Type B pancreatic cell (in vitro differentiated cells): Measurements from ENCODE around the gene MSH3. TPM values are rescaled to one million over a fixed set of nuclear protein-coding genes. Genes with fewer than 3 reads are reported as not detected.

Source experiments
- DNase-seq: peaks from one replicate; pipeline ENCODE4 v3.0.0; 2021; ENCODE audit warnings: mixed read lengths; ENCODE audit not compliant: unreplicated experiment; ENCODE audit errors: extremely low spot score
- H3K27ac Mint-ChIP-seq: 2 replicates; pipeline ENCODE4 v1.8.0; 2021; ENCODE audit warnings: mild to moderate bottlenecking, mixed read lengths
- H3K27me3 Mint-ChIP-seq: 2 replicates; pipeline ENCODE4 v1.8.0; 2021; ENCODE audit warnings: mixed read lengths
- H3K36me3 Mint-ChIP-seq: 2 replicates; pipeline ENCODE4 v1.8.0; 2021; ENCODE audit warnings: mixed read lengths
- H3K4me1 Mint-ChIP-seq: one replicate; pipeline ENCODE4 v1.8.0; 2021; ENCODE audit warnings: mixed read lengths; ENCODE audit not compliant: unreplicated experiment
- H3K4me3 Mint-ChIP-seq: 2 replicates; pipeline ENCODE4 v1.8.0; 2021; ENCODE audit warnings: mild to moderate bottlenecking, mixed read lengths
- H3K9me3 Mint-ChIP-seq: 2 replicates; pipeline ENCODE4 v1.8.0; 2021; ENCODE audit warnings: mixed read lengths
- total RNA-seq: library from RNA; stranded (reverse); gene quantifications from 2 replicates; pipeline ENCODE4 v1.2.1, GENCODE V29; 2021; ENCODE audit warnings: low replicate concordance
- TF ChIP-seq, protein P1 (sequence below): fragments of 200-600 bp; sonication (generic); conservative IDR thresholded peaks from 2 replicates; pipeline ENCODE4 v1.5.0; 2021; ENCODE audit warnings: antibody characterized with exemption, mild to moderate bottlenecking

The MSH3 gene
- total RNA-seq, 1 donor from 2014 or later, result 13.9 TPM

- H3K9me3 Mint-ChIP-seq, result peaks cover 4% of the 10 kb centered on the region
- no peaks in the 10 kb centered on the region for H3K4me1 Mint-ChIP-seq
- no peak for DNase-seq
- no peaks in the 10 kb centered on the region for H3K27me3 Mint-ChIP-seq
- H3K36me3 Mint-ChIP-seq, result peaks cover 16% of the 10 kb centered on the region
- TF ChIP-seq, protein P1, sequence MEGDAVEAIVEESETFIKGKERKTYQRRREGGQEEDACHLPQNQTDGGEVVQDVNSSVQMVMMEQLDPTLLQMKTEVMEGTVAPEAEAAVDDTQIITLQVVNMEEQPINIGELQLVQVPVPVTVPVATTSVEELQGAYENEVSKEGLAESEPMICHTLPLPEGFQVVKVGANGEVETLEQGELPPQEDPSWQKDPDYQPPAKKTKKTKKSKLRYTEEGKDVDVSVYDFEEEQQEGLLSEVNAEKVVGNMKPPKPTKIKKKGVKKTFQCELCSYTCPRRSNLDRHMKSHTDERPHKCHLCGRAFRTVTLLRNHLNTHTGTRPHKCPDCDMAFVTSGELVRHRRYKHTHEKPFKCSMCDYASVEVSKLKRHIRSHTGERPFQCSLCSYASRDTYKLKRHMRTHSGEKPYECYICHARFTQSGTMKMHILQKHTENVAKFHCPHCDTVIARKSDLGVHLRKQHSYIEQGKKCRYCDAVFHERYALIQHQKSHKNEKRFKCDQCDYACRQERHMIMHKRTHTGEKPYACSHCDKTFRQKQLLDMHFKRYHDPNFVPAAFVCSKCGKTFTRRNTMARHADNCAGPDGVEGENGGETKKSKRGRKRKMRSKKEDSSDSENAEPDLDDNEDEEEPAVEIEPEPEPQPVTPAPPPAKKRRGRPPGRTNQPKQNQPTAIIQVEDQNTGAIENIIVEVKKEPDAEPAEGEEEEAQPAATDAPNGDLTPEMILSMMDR, result no peak
- no peak overlapping the region for H3K27ac Mint-ChIP-seq
- H3K4me3 Mint-ChIP-seq, result no peak overlapping the region
Observed at GRCh38 chr5:80625230-80625629, 29.2 kb upstream of the MSH3 start.

DNA sequence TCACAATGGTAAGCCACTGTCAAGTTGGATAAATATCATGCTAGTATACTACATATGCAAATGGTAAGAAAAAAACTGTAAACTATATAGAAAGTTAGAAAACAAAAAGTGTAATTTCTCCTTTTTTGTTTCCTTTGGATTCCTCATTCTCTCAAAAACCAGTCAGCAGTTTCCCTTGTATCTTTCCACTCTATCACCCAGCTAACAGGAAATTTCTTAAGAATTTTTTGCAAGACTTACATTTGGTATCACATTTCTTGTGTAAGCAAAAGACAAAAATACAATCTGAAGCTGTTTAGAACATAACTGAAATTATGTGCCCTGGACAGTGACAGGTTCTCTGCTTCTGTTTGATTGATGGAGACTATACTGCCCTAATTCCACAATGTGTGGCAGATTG, 25.2 kb upstream of the MSH3 start:
- no peaks in the 10 kb centered on the region for H3K4me1 Mint-ChIP-seq
- H3K36me3 Mint-ChIP-seq, result peaks cover 16% of the 10 kb centered on the region
- H3K27ac Mint-ChIP-seq, result no peak overlapping the region
- H3K9me3 Mint-ChIP-seq, result no peaks in the 10 kb centered on the region
- no peaks in the 10 kb centered on the region for H3K27me3 Mint-ChIP-seq
- no peak for DNase-seq
- TF ChIP-seq, protein P1, result no peak
- no peak overlapping the region for H3K4me3 Mint-ChIP-seq

DNA sequence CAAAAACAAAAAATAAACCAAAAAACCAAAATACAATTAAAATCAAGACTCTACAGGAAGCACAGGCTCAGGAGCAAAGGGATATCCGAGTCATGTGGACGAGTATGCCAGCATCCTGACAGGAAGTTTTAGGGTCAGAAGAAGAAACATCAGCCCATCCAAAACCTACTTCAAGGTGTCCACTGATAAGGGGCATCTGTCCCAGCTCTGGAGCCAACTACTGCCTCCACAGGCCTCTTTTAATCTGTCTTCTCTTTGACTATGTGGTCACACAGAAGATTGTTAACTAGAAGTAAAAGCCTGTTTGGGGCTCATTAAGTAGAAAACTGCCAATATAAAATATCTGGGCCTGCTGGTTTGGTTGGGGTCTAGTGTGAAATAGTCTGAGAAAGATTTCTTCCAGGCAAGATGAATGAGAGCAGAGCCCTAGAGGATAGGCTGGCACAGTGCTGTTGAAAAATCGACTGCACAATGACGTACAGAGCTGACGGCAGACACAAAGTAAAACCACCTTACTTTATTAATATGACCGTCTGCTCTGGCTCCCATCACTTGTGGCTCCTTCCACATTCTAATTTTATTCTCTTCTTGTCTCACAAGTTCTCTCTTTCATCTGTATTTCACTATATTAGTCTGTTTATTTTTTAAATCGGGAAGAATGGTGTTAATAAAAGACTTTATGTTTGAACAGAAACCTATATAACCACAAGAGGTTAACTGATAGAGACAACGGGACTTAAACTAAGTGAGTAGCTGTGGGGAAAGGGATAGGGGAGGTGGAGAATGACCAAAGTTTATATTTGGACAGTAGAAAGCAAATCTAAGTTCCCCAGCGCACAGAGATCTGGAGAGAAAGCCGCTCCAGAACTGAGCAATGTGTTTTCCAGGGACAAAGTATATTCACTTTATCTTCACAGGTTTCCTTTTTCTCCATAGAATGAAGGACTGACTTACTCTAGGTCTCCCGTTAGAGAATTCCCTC, 22.9 kb upstream of the MSH3 start:
- Mint-ChIP-seq H3K4me3 (no peak overlapping the region), H3K4me1 (no peaks in the 10 kb centered on the region), H3K9me3 (no peaks in the 10 kb centered on the region), H3K36me3 (peaks cover 16% of the 10 kb centered on the region), H3K27ac (no peak overlapping the region), H3K27me3 (no peaks in the 10 kb centered on the region)
- TF ChIP-seq, protein P1, result no peak
- no peak for DNase-seq

GRCh38 chr5:80632700-80633099, 21.8 kb upstream of the MSH3 start:
- Mint-ChIP-seq H3K9me3 (no peaks in the 10 kb centered on the region), H3K4me1 (no peaks in the 10 kb centered on the region), H3K36me3 (peaks cover 20% of the 10 kb centered on the region), H3K27me3 (no peaks in the 10 kb centered on the region), H3K27ac (no peak overlapping the region), H3K4me3 (no peak overlapping the region)
- TF ChIP-seq, protein P1, result no peak
- no peak for DNase-seq

- Mint-ChIP-seq H3K9me3 (no peaks in the 10 kb centered on the region), H3K27me3 (no peaks in the 10 kb centered on the region), H3K4me3 (no peak overlapping the region), H3K27ac (no peak overlapping the region), H3K36me3 (peaks cover 29% of the 10 kb centered on the region), H3K4me1 (no peaks in the 10 kb centered on the region)
- no peak for DNase-seq
- TF ChIP-seq, protein P1, result no peak
Observed at GRCh38 chr5:80634193-80634592, 20.3 kb upstream of the MSH3 start.
